Activated gamma-delta T cell treated with anti-CD3 and anti-CD28 coated beads, Interleukin-2, amount 50 U/mL, for 16 hours (primary cell): ENCODE results near the gene AGPAT3.

Source experiments
- DNase-seq: peaks from one replicate; pipeline ENCODE4 v3.0.0-alpha.2; 2020; ENCODE audit warnings: low read depth

AGPAT3 gene

GRCh38 chr21:43978060-43978459, 113.0 kb downstream of the AGPAT3 start:
- DNase-seq, result no peak

DNA sequence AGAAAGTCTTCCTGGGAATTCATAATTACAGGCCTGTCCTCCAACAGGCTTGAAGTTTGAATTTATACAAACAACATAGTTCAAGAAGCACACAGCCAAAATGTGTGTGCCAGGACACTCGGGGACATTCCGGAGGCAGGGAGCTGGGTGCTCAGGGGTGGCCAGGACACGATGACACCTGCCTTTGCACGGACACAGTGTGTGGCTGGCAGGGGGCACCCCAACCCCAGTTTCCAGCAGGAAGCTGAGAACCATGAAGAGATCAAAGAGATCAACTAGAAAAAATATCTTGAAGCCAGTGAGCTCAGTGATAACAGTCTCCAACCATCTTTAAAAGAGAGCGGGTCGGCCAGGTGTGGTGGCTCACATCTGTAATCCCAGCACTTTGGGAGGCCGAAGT, 114.6 kb downstream of the AGPAT3 start:
- no peak for DNase-seq

GRCh38 chr21:43981151-43981870, 116.3 kb downstream of the AGPAT3 start:
- no peak for DNase-seq

- DNase-seq, result no peak
These were observed 116.8 kb downstream of the AGPAT3 start for GRCh38 chr21:43981871-43982210.

DNA sequence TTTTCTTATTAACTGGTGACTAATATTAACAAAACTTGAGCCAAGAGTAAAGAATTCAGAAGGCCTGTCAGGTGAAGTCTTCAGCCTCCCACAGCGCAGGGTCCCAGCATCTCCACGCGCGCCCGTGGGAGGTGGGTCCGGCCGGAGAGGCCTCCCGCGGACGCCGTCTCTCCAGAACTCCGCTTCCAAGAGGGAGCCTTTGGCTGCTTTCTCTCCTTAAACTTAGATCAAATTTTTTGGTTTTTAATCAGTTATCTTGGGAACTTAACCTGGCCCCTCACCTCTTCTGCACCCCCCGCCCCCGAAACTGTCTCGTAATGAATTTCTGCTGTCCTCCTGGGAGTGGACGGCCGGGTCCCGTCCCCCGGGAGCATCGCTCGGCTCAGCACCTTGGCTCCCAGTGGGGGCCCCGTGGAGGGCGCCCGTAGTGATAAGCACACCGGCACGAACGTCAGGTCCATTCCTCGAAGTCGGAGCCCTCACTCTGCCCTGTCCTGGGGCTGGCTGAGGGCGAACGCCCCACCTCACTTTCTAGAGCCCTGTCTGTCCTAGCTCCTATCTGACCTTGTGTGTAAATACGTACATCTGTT, 117.6 kb downstream of the AGPAT3 start:
- no peak for DNase-seq

- DNase-seq, result no peak
These were observed 118.4 kb downstream of the AGPAT3 start for GRCh38 chr21:43983390-43983789.

GRCh38 chr21:43983860-43984420, 118.9 kb downstream of the AGPAT3 start:
- no peak for DNase-seq

DNA sequence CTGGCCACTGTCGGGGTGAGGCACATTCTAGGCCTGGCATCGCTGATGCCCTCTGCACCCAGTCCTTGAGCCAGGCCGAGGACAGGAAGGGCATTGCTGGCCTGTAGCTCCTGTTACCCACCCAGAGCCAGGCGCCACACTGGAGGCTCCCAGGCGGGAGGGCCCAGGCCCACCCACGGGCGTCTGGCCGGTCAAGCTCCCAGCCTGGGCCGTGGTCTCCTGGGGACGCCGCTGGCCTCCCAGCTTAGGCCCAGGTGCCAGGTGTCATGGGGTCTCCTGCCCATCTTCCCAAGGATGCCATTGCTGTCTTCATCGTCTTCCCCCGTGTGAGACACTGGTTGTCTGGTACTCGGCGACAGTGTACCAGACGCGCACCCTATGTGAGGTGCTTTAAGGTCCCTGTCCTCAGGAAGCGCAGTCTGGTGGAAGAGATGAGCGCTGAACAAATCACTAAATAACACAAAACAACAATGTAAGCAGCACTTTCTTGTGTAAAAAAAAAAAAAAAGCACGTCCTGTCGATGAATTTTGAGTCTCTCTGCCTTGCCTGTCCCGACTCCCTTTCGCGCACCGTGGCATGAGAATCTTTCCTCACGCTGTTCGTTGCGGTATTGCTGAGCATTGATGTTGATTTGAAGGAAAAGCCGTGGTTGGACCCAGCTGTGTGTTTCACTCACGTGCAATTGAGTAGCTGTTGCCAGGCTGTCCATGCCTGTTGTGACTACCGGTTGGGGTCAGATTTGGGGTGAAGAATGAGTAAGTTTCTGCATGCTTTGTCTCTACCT, 120.1 kb downstream of the AGPAT3 start:
- DNase-seq, result no peak

DNA sequence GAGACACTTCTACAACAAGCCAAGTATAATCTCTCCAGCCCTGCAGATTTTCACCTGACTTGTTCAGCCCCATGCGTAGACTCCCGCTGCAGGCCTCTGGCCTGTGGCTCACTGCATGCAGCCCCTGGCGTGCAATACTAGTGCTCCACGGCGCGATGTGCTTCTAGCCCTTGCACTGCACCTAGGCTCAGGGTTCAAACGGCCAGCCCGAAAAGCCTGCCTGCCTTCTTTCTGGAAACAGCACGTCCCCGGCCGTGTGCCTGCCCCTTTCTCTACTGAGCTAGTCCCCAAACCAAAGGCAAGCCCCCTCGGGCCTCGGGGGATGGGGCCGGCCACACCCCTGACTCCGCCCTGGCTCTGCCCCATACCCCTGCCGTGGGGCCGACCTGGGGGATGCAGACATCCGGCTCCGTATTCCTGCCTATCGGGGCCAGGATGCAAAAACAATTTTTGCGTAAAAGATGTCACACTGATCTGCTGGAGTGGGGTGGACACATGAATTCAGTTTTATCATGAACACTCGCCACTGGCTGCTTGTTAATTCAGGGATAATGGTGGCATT, 120.7 kb downstream of the AGPAT3 start:
- no peak for DNase-seq

- DNase-seq, result no peak
These were observed 121.8 kb downstream of the AGPAT3 start for GRCh38 chr21:43986544-43987451.

DNA sequence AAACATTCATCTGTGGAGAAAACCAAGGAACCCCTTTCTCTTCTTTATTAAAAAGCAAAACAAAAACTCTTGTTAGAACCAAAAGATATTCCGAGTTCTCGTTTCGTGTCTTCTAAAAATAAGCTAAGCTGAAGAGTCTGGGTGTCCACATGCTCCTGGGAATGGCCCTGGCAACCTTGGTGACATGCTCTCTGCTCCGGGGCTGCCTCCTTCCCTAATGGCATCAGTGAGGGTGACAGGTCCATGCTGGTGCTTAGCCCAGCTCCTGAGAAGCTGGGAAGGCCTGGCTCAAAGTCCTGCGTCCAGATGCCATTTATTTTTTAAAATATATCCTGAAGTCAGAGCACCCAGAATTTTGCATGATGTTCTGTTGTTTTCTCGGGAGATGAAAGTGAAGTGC, 122.5 kb downstream of the AGPAT3 start:
- no peak for DNase-seq

DNA sequence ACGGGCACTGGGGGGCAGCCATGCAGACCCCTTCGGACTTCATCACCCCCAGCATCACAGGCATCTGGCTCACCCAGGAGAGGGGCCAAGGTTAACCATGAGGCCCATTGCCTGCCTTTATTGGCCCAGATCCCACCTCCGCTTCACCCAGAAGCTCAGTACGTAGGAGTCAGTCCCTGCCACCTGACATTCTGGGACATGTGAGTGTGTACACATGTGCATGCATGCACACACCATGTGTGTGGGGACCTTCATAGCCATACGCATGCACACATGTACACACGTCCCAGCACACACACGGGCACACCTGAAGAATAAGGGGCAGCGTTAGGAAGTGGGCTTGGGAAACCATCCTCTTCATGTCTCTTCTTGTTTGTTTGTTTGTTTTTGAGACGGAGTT, 123.0 kb downstream of the AGPAT3 start:
- DNase-seq, result no peak

GRCh38 chr21:43988506-43989230, 123.6 kb downstream of the AGPAT3 start:
- no peak for DNase-seq

DNA sequence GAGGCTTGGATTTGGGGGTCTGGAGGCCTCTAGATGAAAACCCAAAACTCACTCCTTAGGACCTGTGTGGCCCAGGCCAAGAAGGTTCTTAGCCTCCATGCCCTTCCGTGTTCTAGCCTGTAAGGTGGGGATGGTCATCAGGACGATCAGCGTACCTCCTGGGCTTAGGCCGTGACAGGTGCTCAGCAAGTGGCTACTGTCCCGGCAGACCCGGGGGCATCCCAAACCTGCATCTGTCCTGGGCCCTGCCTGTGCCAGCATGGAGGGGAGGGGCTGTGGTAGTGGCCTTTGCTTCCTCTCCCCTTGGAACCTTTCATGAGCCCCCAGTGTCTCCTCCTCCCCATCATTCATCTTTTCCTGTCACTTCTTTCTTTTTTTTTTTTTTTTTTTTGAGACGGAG, 124.4 kb downstream of the AGPAT3 start:
- DNase-seq, result no peak

GRCh38 chr21:43991447-43991991, 126.5 kb downstream of the AGPAT3 start:
- DNase-seq, result no peak

DNA sequence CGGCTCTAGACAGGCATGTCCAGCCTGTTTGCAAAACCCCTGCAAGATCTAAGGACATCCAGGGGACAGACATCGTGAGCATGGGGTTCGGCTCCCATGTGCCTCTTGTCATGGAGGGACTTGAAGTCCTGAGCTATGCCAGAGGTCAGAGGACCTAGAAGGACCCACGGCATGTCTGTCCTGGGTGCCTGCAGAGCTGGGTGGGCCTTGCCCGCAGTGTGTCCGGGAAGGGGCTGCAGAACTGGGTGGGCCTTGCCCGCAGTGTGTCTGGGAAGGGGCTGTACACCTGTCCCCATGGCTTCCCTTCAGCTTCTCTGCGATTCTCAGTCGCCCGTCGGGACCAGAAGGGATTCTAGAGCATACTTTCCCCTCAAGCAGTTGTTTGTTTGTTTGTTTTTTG, 127.1 kb downstream of the AGPAT3 start:
- DNase-seq, result no peak

DNA sequence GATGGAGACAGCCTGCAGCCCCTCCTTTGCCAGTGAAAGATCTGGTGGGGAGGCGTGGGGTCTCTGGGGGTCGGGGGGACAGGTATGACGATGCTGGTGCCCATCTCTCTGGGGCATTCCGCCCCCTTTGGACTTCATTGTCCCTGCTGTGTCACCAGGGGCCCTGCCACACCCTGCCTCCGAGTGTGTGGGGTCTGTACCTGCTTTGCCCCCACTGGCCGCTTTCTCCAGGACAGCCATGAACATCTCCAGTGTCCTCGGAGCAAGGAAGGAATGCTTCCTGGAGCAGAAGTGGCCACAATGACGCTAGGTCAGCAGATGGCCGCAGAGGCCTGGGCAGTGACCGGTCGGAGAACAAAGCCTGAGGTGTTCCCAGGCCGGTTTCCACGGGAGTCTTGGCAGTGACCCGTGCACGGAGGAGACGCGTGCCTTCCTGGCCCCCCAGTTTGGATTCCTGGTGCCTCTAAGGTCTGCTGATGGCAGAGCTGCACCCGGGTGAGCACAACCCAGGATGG, 128.5 kb downstream of the AGPAT3 start:
- no peak for DNase-seq

GRCh38 chr21:43994085-43994484, 129.1 kb downstream of the AGPAT3 start:
- DNase-seq, result no peak

- no peak for DNase-seq
These were observed 129.6 kb downstream of the AGPAT3 start for GRCh38 chr21:43994646-43995045.

GRCh38 chr21:43995521-43996105, 130.6 kb downstream of the AGPAT3 start:
- DNase-seq, result no peak
